IgD-negative memory B cell (primary cell): ENCODE results near the gene GPR141. TPM values are rescaled to one million over a fixed set of nuclear protein-coding genes. Genes with fewer than 3 reads are reported as not detected.

Experiments used
- H3K27ac Mint-ChIP-seq, 3 donors: one replicate each; pipeline ENCODE4 v1.8.0; 2020 to 2022; ENCODE audit warnings: mild to moderate bottlenecking in 3 of 3, mixed read lengths in 3 of 3, moderate library complexity in 1 of 3
- H3K27me3 Mint-ChIP-seq: one replicate; pipeline ENCODE4 v1.8.0; 2021; ENCODE audit warnings: mixed read lengths
- H3K36me3 Mint-ChIP-seq: one replicate; pipeline ENCODE4 v1.8.0; 2020; ENCODE audit warnings: mild to moderate bottlenecking, mixed read lengths
- H3K4me1 Mint-ChIP-seq, 3 donors: one replicate each; pipeline ENCODE4 v1.8.0; 2020 to 2022; ENCODE audit warnings: mixed read lengths in 3 of 3, mild to moderate bottlenecking in 1 of 3
- H3K4me3 Mint-ChIP-seq, 4 donors: one replicate each; pipeline ENCODE4 v1.8.0; 2020 to 2022; ENCODE audit warnings: mild to moderate bottlenecking in 4 of 4, mixed read lengths in 4 of 4, moderate library complexity in 3 of 4
- H3K9me3 Mint-ChIP-seq, 3 donors: one replicate each; pipeline ENCODE4 v1.8.0; 2020 to 2021; ENCODE audit warnings: mixed read lengths in 3 of 3, mild to moderate bottlenecking in 1 of 3
- polyA plus RNA-seq: library from polyadenylated mRNA; unstranded; fragments of 300-500 nt; fragmentation: Illumina TruSeq; gene quantifications from one replicate; pipeline ENCODE4 v1.2.3, GENCODE V29; 2021

The GPR141 gene
- polyA plus RNA-seq, 1 donor from 2014 or later, result not detected

- peaks cover 7% of the 10 kb centered on the region for H3K27me3 Mint-ChIP-seq
- peaks cover 0 to 5% (median 3%) of the 10 kb centered on the region in 3 donors for H3K4me1 Mint-ChIP-seq
- H3K27ac Mint-ChIP-seq, result no peak overlapping the region
- no peak overlapping the region for H3K4me3 Mint-ChIP-seq
- H3K36me3 Mint-ChIP-seq, result peaks cover 2% of the 10 kb centered on the region
- H3K9me3 Mint-ChIP-seq, result no peaks in the 10 kb centered on the region
Observed at GRCh38 chr7:37735196-37735595, 51.6 kb downstream of the GPR141 start.

- H3K4me3 Mint-ChIP-seq, result no peak overlapping the region
- no peaks in the 10 kb centered on the region for H3K9me3 Mint-ChIP-seq
- H3K27me3 Mint-ChIP-seq, result no peaks in the 10 kb centered on the region
- H3K4me1 Mint-ChIP-seq, result no peaks in the 10 kb centered on the region
- no peaks in the 10 kb centered on the region for H3K36me3 Mint-ChIP-seq
- no peak overlapping the region for H3K27ac Mint-ChIP-seq
Observed at GRCh38 chr7:37738321-37738720, 54.8 kb downstream of the GPR141 start.

GRCh38 chr7:37740398-37740797 lies 56.8 kb downstream of the GPR141 start:
- no peaks in the 10 kb centered on the region for H3K9me3 Mint-ChIP-seq
- no peaks in the 10 kb centered on the region for H3K27me3 Mint-ChIP-seq
- no peak overlapping the region for H3K4me3 Mint-ChIP-seq
- H3K4me1 Mint-ChIP-seq, result no peaks in the 10 kb centered on the region
- H3K27ac Mint-ChIP-seq, result no peak overlapping the region
- no peaks in the 10 kb centered on the region for H3K36me3 Mint-ChIP-seq

- no peaks in the 10 kb centered on the region for H3K36me3 Mint-ChIP-seq
- no peaks in the 10 kb centered on the region for H3K4me1 Mint-ChIP-seq
- no peak overlapping the region for H3K4me3 Mint-ChIP-seq
- no peaks in the 10 kb centered on the region for H3K27me3 Mint-ChIP-seq
- H3K9me3 Mint-ChIP-seq, result no peaks in the 10 kb centered on the region
- H3K27ac Mint-ChIP-seq, result no peak overlapping the region
Observed at GRCh38 chr7:37741776-37742175, 58.2 kb downstream of the GPR141 start.

- Mint-ChIP-seq H3K36me3 (no peaks in the 10 kb centered on the region), H3K4me3 (no peak overlapping the region), H3K9me3 (peaks cover 0 to 2% (median 0%) of the 10 kb centered on the region in 3 donors), H3K27me3 (peaks cover 7% of the 10 kb centered on the region), H3K4me1 (no peaks in the 10 kb centered on the region), H3K27ac (no peak overlapping the region)
Observed at GRCh38 chr7:37751096-37751495, 67.5 kb downstream of the GPR141 start.

GRCh38 chr7:37753398-37754050 lies 70.0 kb downstream of the GPR141 start:
- Mint-ChIP-seq H3K4me3 (no peak overlapping the region), H3K9me3 (peaks cover 0 to 2% (median 0%) of the 10 kb centered on the region in 3 donors), H3K4me1 (no peaks in the 10 kb centered on the region), H3K27ac (no peak overlapping the region), H3K36me3 (peaks cover 2% of the 10 kb centered on the region), H3K27me3 (peaks cover 6% of the 10 kb centered on the region)

GRCh38 chr7:37756797-37757551 lies 73.4 kb downstream of the GPR141 start:
- Mint-ChIP-seq H3K27me3 (peaks cover 2% of the 10 kb centered on the region), H3K4me1 (no peaks in the 10 kb centered on the region), H3K4me3 (no peak overlapping the region), H3K27ac (no peak overlapping the region), H3K36me3 (peaks cover 2% of the 10 kb centered on the region), H3K9me3 (no peaks in the 10 kb centered on the region)

- Mint-ChIP-seq H3K4me3 (no peak overlapping the region), H3K27me3 (peaks cover 2% of the 10 kb centered on the region), H3K36me3 (peaks cover 2% of the 10 kb centered on the region)
Observed at GRCh38 chr7:37757563-37757962, 74.0 kb downstream of the GPR141 start.

GRCh38 chr7:37758501-37759045 lies 75.0 kb downstream of the GPR141 start:
- H3K4me3 Mint-ChIP-seq, result no peak overlapping the region
- peaks cover 2% of the 10 kb centered on the region for H3K27me3 Mint-ChIP-seq
- H3K36me3 Mint-ChIP-seq, result peaks cover 2% of the 10 kb centered on the region
- no peak overlapping the region for H3K27ac Mint-ChIP-seq
- H3K9me3 Mint-ChIP-seq, result no peaks in the 10 kb centered on the region
- no peaks in the 10 kb centered on the region for H3K4me1 Mint-ChIP-seq

More at GRCh38 chr7:37757563-37757962, 74.0 kb downstream of the GPR141 start:
- Mint-ChIP-seq H3K9me3 (no peaks in the 10 kb centered on the region), H3K27ac (no peak overlapping the region), H3K4me1 (no peaks in the 10 kb centered on the region)

GRCh38 chr7:37759526-37759925 lies 76.0 kb downstream of the GPR141 start:
- Mint-ChIP-seq H3K27me3 (peaks cover 2% of the 10 kb centered on the region), H3K4me1 (no peaks in the 10 kb centered on the region), H3K4me3 (no peak overlapping the region), H3K27ac (no peak overlapping the region), H3K9me3 (peaks cover under 1 to 3% (median under 1%) of the 10 kb centered on the region in 3 donors), H3K36me3 (peaks cover 2% of the 10 kb centered on the region)

GRCh38 chr7:37765421-37765829 lies 81.9 kb downstream of the GPR141 start:
- H3K27me3 Mint-ChIP-seq, result no peaks in the 10 kb centered on the region
- H3K36me3 Mint-ChIP-seq, result no peaks in the 10 kb centered on the region
- H3K9me3 Mint-ChIP-seq, result peaks cover 3 to 4% (median 3%) of the 10 kb centered on the region in 3 donors
- no peak overlapping the region for H3K27ac Mint-ChIP-seq
- H3K4me3 Mint-ChIP-seq, result no peak overlapping the region
- H3K4me1 Mint-ChIP-seq, result peaks cover 6 to 8% (median 7%) of the 10 kb centered on the region in 3 donors

GRCh38 chr7:37765872-37766525 lies 82.4 kb downstream of the GPR141 start:
- no peak overlapping the region for H3K4me3 Mint-ChIP-seq
- peaks cover 3 to 4% (median 3%) of the 10 kb centered on the region in 3 donors for H3K9me3 Mint-ChIP-seq
- peaks cover 6 to 8% (median 7%) of the 10 kb centered on the region in 3 donors for H3K4me1 Mint-ChIP-seq
- no peaks in the 10 kb centered on the region for H3K27me3 Mint-ChIP-seq
- no peaks in the 10 kb centered on the region for H3K36me3 Mint-ChIP-seq
- H3K27ac Mint-ChIP-seq, result no peak overlapping the region

- peaks cover 6 to 8% (median 7%) of the 10 kb centered on the region in 3 donors for H3K4me1 Mint-ChIP-seq
- H3K9me3 Mint-ChIP-seq, result peaks cover 3 to 4% (median 3%) of the 10 kb centered on the region in 3 donors
- no peaks in the 10 kb centered on the region for H3K36me3 Mint-ChIP-seq
- H3K4me3 Mint-ChIP-seq, result no peak overlapping the region
- H3K27ac Mint-ChIP-seq, result no peak overlapping the region
- no peaks in the 10 kb centered on the region for H3K27me3 Mint-ChIP-seq
Observed at GRCh38 chr7:37768611-37769010, 85.0 kb downstream of the GPR141 start.

GRCh38 chr7:37769291-37769690 lies 85.7 kb downstream of the GPR141 start:
- Mint-ChIP-seq H3K27ac (no peak overlapping the region), H3K36me3 (no peaks in the 10 kb centered on the region), H3K9me3 (peaks cover 0 to 4% (median 3%) of the 10 kb centered on the region in 3 donors), H3K27me3 (no peaks in the 10 kb centered on the region), H3K4me1 (peaks cover 6 to 8% (median 7%) of the 10 kb centered on the region in 3 donors), H3K4me3 (no peak overlapping the region)

- Mint-ChIP-seq H3K27me3 (no peaks in the 10 kb centered on the region), H3K9me3 (peaks cover under 1 to 1% (median under 1%) of the 10 kb centered on the region in 3 donors), H3K4me1 (peaks cover 6 to 8% (median 7%) of the 10 kb centered on the region in 3 donors), H3K4me3 (no peak overlapping the region), H3K27ac (no peak overlapping the region), H3K36me3 (no peaks in the 10 kb centered on the region)
Observed at GRCh38 chr7:37769726-37770125, 86.2 kb downstream of the GPR141 start.
